ENCODE measurements around the gene LMBRD1. TPM values are rescaled to one million over a fixed set of nuclear protein-coding genes. Genes with fewer than 3 reads are reported as not detected.

LMBRD1 gene
- total and polyA plus RNA-seq, 2 of the 4 experiments (the other 2 are of a cell fraction): 3.9 to 8.7 TPM

GRCh38 chr6:69812746-69813427, 16.1 kb upstream of the LMBRD1 start:
- H3K18ac ChIP-seq (ENCODE audit: low read depth, low read length): no peak overlapping the region

More at GRCh38 chr6:69812746-69813427, 16.1 kb upstream of the LMBRD1 start:
- no peak overlapping the region for H3K4me2 ChIP-seq (ENCODE audit: low read depth, low read length)
- dilution Hi-C loops (cut with HindIII; ENCODE audit: low sequenced_read_pairs, unreplicated experiment): no loop called here
- H2AFZ ChIP-seq (replicated peaks; ENCODE audit: low read length, poor library complexity): no peak overlapping the region
- no peak overlapping the region for H2BK120ac ChIP-seq (ENCODE audit: low read depth, low read length)
- TF ChIP-seq CHD1 (IDR thresholded peaks at IDR 0.05; ENCODE audit: low read depth, low read length): no peak
- no peak for TF ChIP-seq CEBPB (IDR thresholded peaks at IDR 0.05; ENCODE audit: low read depth, low read length)
- TF ChIP-seq, protein P1, sequence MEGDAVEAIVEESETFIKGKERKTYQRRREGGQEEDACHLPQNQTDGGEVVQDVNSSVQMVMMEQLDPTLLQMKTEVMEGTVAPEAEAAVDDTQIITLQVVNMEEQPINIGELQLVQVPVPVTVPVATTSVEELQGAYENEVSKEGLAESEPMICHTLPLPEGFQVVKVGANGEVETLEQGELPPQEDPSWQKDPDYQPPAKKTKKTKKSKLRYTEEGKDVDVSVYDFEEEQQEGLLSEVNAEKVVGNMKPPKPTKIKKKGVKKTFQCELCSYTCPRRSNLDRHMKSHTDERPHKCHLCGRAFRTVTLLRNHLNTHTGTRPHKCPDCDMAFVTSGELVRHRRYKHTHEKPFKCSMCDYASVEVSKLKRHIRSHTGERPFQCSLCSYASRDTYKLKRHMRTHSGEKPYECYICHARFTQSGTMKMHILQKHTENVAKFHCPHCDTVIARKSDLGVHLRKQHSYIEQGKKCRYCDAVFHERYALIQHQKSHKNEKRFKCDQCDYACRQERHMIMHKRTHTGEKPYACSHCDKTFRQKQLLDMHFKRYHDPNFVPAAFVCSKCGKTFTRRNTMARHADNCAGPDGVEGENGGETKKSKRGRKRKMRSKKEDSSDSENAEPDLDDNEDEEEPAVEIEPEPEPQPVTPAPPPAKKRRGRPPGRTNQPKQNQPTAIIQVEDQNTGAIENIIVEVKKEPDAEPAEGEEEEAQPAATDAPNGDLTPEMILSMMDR (conservative IDR thresholded peaks at IDR 0.05; ENCODE audit: low read depth, low read length): no peak
- TF ChIP-seq NFE2L2 (IDR thresholded peaks at IDR 0.05; ENCODE audit: low read depth, low read length): no peak
- TF ChIP-seq MAFK (IDR thresholded peaks at IDR 0.05; ENCODE audit: low read depth, low read length): no peak
- TF ChIP-seq RCOR1 (IDR thresholded peaks at IDR 0.05; ENCODE audit: insufficient replicate concordance, low read length): no peak
- TF ChIP-seq USF2 (IDR thresholded peaks at IDR 0.05; ENCODE audit: low read depth, low read length): no peak
- no peak for TF ChIP-seq RAD21 (IDR thresholded peaks at IDR 0.05; ENCODE audit: low read length)
- no peak for TF ChIP-seq SMC3 (IDR thresholded peaks at IDR 0.05; ENCODE audit: low read depth, low read length)
- no peak for TF ChIP-seq MAZ (IDR thresholded peaks at IDR 0.05; ENCODE audit: borderline replicate concordance, low read depth, low read length)
- TF ChIP-seq BHLHE40 (IDR thresholded peaks at IDR 0.05; ENCODE audit: low read depth, low read length): no peak
- TF ChIP-seq RFX5 (IDR thresholded peaks at IDR 0.05; ENCODE audit: low read depth, low read length): no peak
- TF ChIP-seq MXI1 (IDR thresholded peaks at IDR 0.05; ENCODE audit: borderline replicate concordance, low read depth, low read length): no peak
- no peak for TF ChIP-seq FOS (IDR thresholded peaks at IDR 0.05; ENCODE audit: low read depth, low read length)
- TF ChIP-seq POLR2A (IDR thresholded peaks at IDR 0.05; ENCODE audit: low read depth, low read length): no peak
- TF ChIP-seq, protein P2, sequence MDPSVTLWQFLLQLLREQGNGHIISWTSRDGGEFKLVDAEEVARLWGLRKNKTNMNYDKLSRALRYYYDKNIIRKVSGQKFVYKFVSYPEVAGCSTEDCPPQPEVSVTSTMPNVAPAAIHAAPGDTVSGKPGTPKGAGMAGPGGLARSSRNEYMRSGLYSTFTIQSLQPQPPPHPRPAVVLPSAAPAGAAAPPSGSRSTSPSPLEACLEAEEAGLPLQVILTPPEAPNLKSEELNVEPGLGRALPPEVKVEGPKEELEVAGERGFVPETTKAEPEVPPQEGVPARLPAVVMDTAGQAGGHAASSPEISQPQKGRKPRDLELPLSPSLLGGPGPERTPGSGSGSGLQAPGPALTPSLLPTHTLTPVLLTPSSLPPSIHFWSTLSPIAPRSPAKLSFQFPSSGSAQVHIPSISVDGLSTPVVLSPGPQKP (IDR thresholded peaks at IDR 0.05; ENCODE audit: borderline replicate concordance, low read depth, low read length): no peak
- no peak overlapping the region for H3K27ac ChIP-seq (ENCODE audit: insufficient read depth, low read length)
- ATAC-seq (ENCODE audit: low read depth) (no peak), DNase-seq (no peak)
- H3K4me3 ChIP-seq (ENCODE audit: insufficient read depth, low read depth, low read length): no peak overlapping the region
- H3K9me1 ChIP-seq (ENCODE audit: insufficient read depth, low read length): no peaks in the 10 kb centered on the region
- no peak overlapping the region for H3K14ac ChIP-seq (replicated peaks; ENCODE audit: low read depth, low read length)
- H3K4me1 ChIP-seq (ENCODE audit: control insufficient read depth, insufficient read depth, low read length): no peaks in the 10 kb centered on the region; the same call in 1 of the 2 replicates
- CTCF ChIA-PET: no interaction called here
- H3K27me3 ChIP-seq (ENCODE audit: control insufficient read depth, insufficient read depth, low read length): no peaks in the 10 kb centered on the region
- H3K9me3 ChIP-seq (ENCODE audit: control insufficient read depth, insufficient read depth, low read length): no peaks in the 10 kb centered on the region
- H2AK9ac ChIP-seq (replicated peaks; ENCODE audit: low read depth, low read length, poor library complexity): no peak overlapping the region
- no peaks in the 10 kb centered on the region for H3K79me1 ChIP-seq (ENCODE audit: low read depth in 1 of 2, low read length in 2 of 2)
- no peak overlapping the region for H3K56ac ChIP-seq (ENCODE audit: extremely low read depth, insufficient read depth, low read length)
- H3K36me3 ChIP-seq (ENCODE audit: control insufficient read depth, insufficient read depth, low read length): no peaks in the 10 kb centered on the region
- H2BK15ac ChIP-seq (ENCODE audit: low read depth, low read length): no peak overlapping the region
- no peak overlapping the region for H4K8ac ChIP-seq (ENCODE audit: low read depth in 2 of 2, low read length in 2 of 2)
- H4K20me1 ChIP-seq (ENCODE audit: insufficient read depth, low read length): no peaks in the 10 kb centered on the region
- no TSS peak for BruUV-seq (replicated peaks)
- H2AK5ac ChIP-seq (ENCODE audit: low read depth, low read length): no peak overlapping the region
- no peak overlapping the region for H2BK5ac ChIP-seq (ENCODE audit: low read depth, low read length, poor library complexity, severe bottlenecking)
- in situ Hi-C loops (cut with MboI; ENCODE audit: low sequenced_read_pairs): no loop called here
- no peak overlapping the region for H4K5ac ChIP-seq (ENCODE audit: low read depth, low read length)
- no peak overlapping the region for H4K91ac ChIP-seq (ENCODE audit: insufficient read depth, low read depth, low read length)
- no peak overlapping the region for H2BK20ac ChIP-seq (ENCODE audit: low read depth, low read length)
- no peak overlapping the region for H3K23ac ChIP-seq (ENCODE audit: low read depth, low read length)
- intact Hi-C loops (cut with micrococcal nuclease): no loop called here
- 60% methylated on average over 2 of the region's 4 CpGs; no CpG with 5 or more reads in 1 of the 2 experiments for WGBS, 2 experiments (ENCODE audit: extremely low coverage in 2 of 2, insufficient read length in 1 of 2)
- no peak overlapping the region for H3K9ac ChIP-seq (ENCODE audit: low read depth, low read length)
- H3K4ac ChIP-seq (ENCODE audit: low read depth, low read length): no peak overlapping the region
- POLR2A ChIA-PET (ENCODE audit: unreplicated experiment): no interaction called here
